ENCODE data around the gene FGF3.

FGF3 gene

DNA sequence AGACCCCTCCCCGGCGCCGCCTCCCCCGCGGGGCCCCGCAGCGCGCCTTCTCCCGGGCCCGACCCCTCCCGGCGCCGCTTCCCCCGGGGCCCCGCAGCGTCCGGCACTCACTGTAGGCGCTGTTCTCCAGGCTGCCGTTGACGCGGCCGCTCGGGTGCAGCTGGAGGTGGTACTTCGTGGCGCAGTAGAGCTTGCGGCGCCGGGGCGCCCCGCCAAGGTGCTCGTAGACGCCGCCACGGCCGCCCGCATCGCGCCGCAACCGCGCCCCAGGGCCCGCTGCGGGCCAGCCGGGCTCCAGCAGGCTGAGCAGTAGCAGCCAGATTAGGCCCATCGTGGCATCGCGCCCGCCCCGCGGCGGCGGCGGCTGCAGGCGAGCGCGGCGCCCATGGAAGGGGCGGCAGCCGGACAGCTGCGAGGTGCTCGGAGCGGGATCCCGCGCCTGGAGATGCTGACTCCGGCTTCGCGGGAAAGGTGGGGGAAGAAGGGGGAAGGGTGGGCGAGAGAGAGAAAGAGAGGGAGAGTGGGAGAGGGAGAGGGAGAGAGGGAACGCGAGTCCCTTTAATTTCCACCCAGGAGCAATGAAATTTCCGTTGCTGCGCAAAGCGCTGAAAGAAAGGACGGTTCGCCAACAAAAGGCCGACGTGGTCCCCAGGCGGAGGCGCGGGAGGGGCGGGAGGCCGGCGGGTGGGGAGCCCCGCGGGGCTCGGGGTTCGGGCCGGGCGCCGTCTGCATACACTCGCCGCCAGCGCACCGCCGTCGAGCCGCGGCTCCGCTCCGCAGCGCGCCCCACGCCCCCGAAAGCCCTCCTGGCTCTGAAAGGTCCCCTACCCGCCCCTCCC is at the start of gene FGF3:
FGF3 (minus strand) TSS at position 814 of the 839 bp plus-strand sequence; CDS start at position 331, 483 bp downstream.
- in situ Hi-C loops (cut with HindIII; ENCODE audit: low pct_unique_long_range_greater_than_20kb, low sequenced_read_pairs) = no loop called here
- no peak for DNase-seq (ENCODE audit: low read depth in 1 of 2, low spot score in 1 of 2)
- no peak for TF ChIP-seq JUND (IDR thresholded peaks at IDR 0.05; ENCODE audit: low read depth)

DNA sequence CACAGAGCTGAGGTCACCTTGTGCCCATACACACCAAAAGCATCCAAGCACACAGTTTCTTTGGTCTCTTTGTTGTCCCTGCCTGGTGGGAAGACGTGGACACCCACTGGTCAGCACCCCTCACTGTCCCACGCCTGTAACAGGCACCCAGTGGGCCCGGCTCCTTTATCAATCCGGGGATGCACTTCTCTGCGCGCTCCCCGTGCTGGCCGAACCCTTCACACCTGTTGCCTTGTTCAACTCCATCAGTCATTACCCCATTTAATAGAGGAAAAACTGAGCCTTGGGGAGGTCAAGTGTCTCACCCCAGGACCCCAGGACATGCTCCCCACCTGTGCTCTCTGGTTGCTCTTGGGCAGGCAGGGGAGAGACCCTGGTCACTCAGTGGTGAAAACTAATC is 49.7 kb upstream of the FGF3 start:
- DNase-seq (ENCODE audit: low read depth in 1 of 2, low spot score in 1 of 2) = no peak
- in situ Hi-C loops (cut with HindIII; ENCODE audit: low pct_unique_long_range_greater_than_20kb, low sequenced_read_pairs) = no loop called here
- no peak for TF ChIP-seq JUND (IDR thresholded peaks at IDR 0.05; ENCODE audit: low read depth)

DNA sequence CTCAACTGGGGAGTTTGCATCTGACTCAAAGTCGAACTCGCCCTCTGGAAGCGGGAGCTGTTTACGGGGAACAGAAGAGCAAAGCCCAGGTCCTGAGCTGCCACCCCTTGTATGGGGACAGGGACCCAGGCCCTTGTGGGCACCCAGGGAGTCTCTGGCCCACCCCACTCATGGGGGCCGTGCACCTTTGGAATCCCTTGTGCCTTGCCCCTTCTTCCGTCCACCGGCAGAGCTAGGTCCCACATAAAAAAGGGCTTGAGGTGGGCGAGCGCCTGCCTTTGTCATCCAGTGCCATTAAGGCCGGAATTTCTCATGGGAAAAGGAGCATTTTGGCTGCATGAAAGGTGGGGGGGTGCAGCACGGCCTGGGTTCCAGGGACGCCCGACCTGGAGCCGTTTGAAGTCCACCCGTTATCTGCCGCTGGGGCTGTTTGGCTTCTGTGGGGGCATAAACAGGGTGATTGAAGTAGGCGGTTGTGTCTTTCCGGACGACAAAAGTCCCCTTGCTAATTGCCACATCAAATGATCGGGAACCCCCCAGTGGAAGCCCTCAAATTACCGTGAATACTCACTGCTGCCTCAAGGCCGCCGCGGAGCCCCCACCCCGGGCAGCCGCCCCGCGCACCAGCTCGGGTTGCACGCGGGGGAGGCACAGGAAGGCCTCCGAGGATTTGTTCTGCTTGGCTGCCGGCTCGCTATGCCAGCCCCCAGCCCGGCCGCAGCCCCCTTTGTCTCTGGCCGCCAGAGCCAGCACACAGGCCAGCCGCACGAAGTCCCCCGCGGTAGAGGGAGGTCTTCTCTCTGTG is 49.0 kb upstream of the FGF3 start:
- DNase-seq (ENCODE audit: low read depth in 1 of 2, low spot score in 1 of 2) = no peak
- in situ Hi-C loops (cut with HindIII; ENCODE audit: low pct_unique_long_range_greater_than_20kb, low sequenced_read_pairs) = no loop called here
- no peak for TF ChIP-seq JUND (IDR thresholded peaks at IDR 0.05; ENCODE audit: low read depth)

DNA sequence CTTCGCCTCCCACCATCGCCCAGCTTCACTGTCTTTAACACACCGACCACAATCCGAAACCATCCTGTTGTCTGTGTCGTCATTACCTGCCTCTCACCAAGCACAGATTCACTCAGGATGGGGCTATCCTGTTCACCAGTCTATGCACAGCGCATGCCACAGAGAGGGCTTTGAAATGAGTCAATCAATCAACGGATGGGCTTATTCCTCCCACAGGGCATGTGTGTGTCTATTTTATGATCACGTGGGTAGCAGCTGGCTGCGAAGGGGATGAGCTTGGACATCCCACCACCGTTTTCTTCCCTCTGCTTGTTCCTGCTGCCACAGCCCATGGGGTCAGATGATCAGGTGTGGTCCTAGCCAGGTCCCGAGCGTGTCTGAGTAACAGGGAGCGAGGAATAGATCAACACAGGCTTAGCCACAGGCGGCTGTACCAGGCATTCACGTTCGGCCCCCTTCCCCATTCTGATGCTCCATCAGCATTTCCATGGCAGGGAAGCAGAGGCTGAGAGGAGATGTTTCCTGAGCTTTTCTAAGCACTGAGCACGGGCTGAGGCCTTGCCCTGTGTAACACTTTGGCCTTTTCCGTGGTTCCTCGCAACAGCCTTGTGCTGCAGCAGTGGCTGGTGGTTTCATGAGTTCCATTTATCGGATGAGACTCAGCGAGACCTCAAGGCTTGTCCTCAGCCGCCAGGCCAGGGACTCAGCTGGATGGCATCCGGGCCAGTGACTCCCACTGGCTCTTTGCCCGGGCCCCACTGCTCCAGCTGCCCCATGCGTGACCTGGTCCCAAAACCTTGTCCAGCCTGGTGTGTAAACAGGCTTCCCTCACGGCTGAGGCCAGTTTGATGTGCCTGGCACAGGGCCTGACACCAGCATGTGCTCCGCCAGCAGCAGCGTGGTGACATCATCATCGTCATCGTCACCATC is 48.1 kb upstream of the FGF3 start:
- no peak for TF ChIP-seq JUND (IDR thresholded peaks at IDR 0.05; ENCODE audit: low read depth)
- in situ Hi-C loops (cut with HindIII; ENCODE audit: low pct_unique_long_range_greater_than_20kb, low sequenced_read_pairs) = no loop called here
- DNase-seq (ENCODE audit: low read depth in 1 of 2, low spot score in 1 of 2) = peak in 1 of 2 experiments; percentile 13

DNA sequence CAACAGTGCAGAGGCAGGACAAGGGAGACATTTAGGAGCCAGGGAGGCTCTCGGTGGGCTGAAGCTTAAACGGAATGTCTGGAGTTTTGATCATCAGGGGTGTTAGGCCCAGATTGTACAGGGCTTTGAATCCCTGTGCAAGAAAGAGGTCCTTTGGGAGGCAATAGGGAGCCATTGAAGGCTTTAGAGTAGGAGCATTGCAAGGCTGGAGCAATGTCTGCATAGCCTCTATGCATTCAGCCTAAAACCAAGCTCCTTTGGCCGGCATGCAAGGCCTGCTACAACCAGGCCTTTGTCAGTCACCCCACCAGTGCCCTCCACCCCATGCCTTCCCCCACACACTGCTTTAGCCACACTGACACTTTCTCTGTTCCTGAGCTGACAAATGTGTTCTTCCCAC is 47.4 kb upstream of the FGF3 start:
- no peak for TF ChIP-seq JUND (IDR thresholded peaks at IDR 0.05; ENCODE audit: low read depth)
- in situ Hi-C loops (cut with HindIII; ENCODE audit: low pct_unique_long_range_greater_than_20kb, low sequenced_read_pairs) = no loop called here
- no peak for DNase-seq (ENCODE audit: low read depth in 1 of 2, low spot score in 1 of 2)

DNA sequence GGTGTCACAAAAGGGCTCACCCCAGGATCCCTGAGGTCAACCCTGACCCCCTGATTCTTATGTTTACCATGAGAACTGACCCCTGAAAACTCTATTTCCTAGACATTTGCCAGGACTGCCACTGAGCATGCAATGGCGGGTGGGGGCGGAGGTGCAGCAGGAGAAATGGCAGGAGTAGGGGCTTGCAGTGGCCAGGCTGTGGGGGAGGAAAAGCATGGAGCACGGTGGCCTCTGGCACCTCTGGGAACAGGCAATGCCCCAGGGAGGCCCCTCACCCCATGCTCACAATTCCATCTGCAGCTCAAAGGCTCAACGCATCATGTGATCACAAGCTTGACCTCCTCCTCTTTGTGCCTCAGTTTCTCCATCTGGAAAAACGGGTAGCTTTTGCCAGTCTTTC is 46.5 kb upstream of the FGF3 start:
- DNase-seq (ENCODE audit: low read depth in 1 of 2, low spot score in 1 of 2) = no peak
- in situ Hi-C loops (cut with HindIII; ENCODE audit: low pct_unique_long_range_greater_than_20kb, low sequenced_read_pairs) = no loop called here
- TF ChIP-seq JUND (IDR thresholded peaks at IDR 0.05; ENCODE audit: low read depth) = no peak

DNA sequence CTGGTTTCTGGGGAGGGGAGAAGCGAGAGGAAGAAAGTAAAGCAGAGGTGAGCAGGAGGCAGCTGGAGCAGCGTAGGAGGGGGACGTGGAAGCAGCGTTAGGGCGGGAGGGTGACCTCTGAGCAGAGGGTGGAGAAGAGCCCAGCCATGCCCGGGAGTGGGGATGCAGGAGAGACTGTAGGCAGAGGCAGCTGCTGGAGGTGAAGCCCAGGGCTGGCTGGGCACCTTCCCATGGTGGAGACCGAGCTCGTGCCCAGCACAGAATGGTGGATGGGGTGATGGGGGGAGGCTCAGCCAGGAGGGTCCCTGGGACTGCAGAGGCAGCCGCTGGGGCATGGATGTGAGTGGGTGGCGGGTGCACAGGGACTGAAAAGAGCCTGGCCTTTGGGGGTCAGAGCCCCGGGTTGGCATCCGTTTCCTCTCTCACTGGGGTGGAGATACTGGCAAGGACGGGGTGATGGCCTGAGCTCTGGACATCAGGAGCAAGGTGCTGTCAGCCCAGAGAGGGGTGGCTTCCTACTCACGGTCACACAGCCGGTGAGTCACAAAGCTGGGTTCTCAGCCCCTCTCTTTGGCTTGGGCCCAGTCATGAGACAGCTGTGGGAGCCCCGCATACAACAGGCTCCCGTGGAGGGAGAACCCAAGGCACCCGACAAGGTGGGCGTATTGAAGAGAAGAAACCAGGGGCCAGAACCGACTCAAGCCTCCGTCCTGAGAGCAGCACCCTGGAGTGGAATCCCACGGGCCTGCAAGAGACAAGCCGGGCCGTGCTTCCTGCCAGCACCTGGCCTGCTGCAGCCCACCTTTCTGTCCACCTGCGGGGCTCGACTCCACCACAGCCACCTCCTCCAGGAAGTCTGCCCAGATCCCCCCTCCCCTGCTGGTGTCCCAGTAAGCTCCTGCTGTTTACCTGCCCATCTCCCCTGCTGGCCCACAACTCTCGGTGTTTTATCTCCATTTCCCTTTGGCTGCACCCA is 45.8 kb upstream of the FGF3 start:
- no peak for DNase-seq (ENCODE audit: low read depth in 1 of 2, low spot score in 1 of 2)
- TF ChIP-seq JUND (IDR thresholded peaks at IDR 0.05; ENCODE audit: low read depth) = no peak
- in situ Hi-C loops (cut with HindIII; ENCODE audit: low pct_unique_long_range_greater_than_20kb, low sequenced_read_pairs) = no loop called here

DNA sequence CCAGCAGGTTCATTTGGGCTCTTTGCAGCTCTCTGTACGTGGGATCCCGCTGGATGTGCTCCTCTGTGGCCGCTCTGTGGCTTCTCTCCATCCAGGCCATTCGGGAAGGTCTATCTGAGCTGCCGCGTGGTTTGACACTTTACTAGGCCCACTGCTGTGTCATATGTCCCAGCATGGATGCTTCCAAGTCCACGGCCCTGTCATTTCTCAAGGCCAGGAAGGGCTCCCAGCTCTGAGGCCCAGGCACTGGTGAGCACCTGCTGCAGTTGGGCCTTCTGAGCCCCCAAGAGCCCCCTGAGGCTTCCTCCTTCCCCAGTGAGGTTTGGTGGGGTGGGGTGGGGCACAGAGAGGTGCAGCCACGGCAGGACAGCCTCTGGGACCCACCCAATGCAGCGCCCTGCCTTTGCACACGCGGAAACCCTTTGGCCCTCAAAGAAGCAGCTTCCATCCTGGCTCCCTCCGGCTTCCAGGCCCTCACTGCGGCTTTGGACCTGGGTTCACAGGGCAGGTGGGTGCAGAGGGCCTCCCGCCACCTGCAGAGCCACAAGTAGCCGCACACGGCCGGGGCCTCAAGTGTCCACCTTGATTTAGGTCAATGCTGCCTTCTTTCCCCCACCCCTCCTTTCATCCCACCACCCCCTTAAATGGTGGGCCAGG is 44.5 kb upstream of the FGF3 start:
- in situ Hi-C loops (cut with HindIII; ENCODE audit: low pct_unique_long_range_greater_than_20kb, low sequenced_read_pairs) = no loop called here
- TF ChIP-seq JUND (IDR thresholded peaks at IDR 0.05; ENCODE audit: low read depth) = no peak
- DNase-seq (ENCODE audit: low read depth in 1 of 2, low spot score in 1 of 2) = no peak

DNA sequence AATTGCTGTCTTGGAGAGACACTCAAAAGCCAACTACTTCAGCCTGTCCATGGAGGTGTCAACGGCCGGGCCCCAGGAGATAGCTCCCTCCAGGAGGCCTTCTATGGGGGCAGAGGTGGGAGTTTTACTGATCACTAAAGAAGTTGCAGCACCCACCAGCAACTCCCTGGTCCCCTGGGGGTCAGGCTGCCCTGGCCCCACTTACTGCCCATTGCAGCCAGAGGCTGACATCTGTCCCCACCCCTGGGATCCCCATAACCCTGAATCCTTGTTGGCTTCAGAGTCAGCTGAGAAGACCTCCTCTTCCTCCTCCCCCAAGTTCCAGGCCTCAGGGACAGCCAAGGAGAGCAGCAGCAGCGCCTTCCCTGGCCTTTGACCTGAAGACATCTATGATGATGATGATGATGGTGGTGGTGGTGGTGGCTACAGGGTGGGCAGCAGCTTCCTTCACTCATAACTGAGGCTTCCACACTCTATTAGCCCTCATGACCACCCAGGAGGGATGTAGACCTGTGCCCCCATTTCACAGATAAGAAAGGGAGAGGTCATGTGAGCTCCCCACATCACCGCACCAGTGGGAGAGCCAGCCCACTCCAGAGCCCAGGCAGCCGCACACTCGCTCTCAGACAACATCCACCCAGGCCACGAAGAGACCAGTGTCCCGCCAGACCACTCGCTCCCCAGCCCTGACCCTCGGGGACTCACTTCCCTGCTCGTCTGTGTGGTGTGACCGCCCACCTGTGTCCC is 43.8 kb upstream of the FGF3 start:
- no peak for TF ChIP-seq JUND (IDR thresholded peaks at IDR 0.05; ENCODE audit: low read depth)
- DNase-seq (ENCODE audit: low read depth in 1 of 2, low spot score in 1 of 2) = no peak
- in situ Hi-C loops (cut with HindIII; ENCODE audit: low pct_unique_long_range_greater_than_20kb, low sequenced_read_pairs) = no loop called here

DNA sequence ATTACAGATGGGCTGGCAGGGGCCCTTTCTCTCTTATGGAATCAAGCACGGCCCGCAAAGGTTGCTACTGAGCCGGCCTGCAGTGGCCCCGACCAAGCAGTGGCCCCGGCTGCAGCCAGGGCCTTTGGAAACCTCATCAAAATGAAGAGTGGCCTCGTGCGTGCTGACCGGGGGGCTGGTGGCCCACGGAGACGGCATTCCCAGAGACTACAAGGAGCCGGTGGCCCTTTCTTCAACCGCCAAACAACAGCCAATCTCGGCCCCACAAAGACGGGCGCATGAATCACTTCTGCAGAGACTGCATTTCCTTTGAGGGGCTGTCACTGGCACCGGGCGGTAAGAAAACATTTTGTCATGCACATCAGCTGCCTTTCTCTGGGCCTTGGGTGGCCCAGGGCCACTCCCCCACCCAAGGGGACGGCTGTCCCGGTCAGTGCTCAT is 43.1 kb upstream of the FGF3 start:
- in situ Hi-C loops (cut with HindIII; ENCODE audit: low pct_unique_long_range_greater_than_20kb, low sequenced_read_pairs) = no loop called here

More for the DNA sequence above, 43.1 kb upstream of the FGF3 start:
- no peak for DNase-seq (ENCODE audit: low read depth in 1 of 2, low spot score in 1 of 2)
- TF ChIP-seq JUND (IDR thresholded peaks at IDR 0.05; ENCODE audit: low read depth) = no peak
